NCI-H1694 treated with DMSO at 0.1 percent for 48 hours (cell line): ENCODE results near the gene CLCN3.
A peak's percentile ranks its signal among the peaks of the same experiment; 100 is the strongest.
"Not testable (repeated sequence)": the region's sequence is repeated elsewhere in the genome, so short reads cannot be mapped to it uniquely, and the experiment has no call there.

Source experiments
- DNase-seq: peaks from one replicate; lab custom pipeline; 2025; lab: John Stamatoyannopoulos, UW

CLCN3 gene

GRCh38 chr4:169657470-169658107, 37.2 kb downstream of the CLCN3 start:
- no peak for DNase-seq

- no peak for DNase-seq
These were observed 37.8 kb downstream of the CLCN3 start for GRCh38 chr4:169658196-169658595.

GRCh38 chr4:169658975-169659715, 38.8 kb downstream of the CLCN3 start:
- no peak for DNase-seq

- DNase-seq: peak; percentile 9
These were observed 39.6 kb downstream of the CLCN3 start for GRCh38 chr4:169659716-169660670.

- DNase-seq: no peak
These were observed 40.6 kb downstream of the CLCN3 start for GRCh38 chr4:169660929-169661328.

- DNase-seq: no peak
These were observed 41.4 kb downstream of the CLCN3 start for GRCh38 chr4:169661761-169662160.

GRCh38 chr4:169662206-169662605, 41.8 kb downstream of the CLCN3 start:
- DNase-seq: no peak

- no peak for DNase-seq
These were observed 43.0 kb downstream of the CLCN3 start for GRCh38 chr4:169663402-169663801.

GRCh38 chr4:169663831-169664230, 43.5 kb downstream of the CLCN3 start:
- DNase-seq: no peak

- no peak for DNase-seq
These were observed 44.2 kb downstream of the CLCN3 start for GRCh38 chr4:169664615-169665014.

- no peak for DNase-seq
These were observed 44.8 kb downstream of the CLCN3 start for GRCh38 chr4:169665046-169665737.

- DNase-seq: no peak
These were observed 47.8 kb downstream of the CLCN3 start for GRCh38 chr4:169668069-169668721.

- no peak for DNase-seq
These were observed 55.4 kb downstream of the CLCN3 start for GRCh38 chr4:169675825-169676224.

GRCh38 chr4:169677150-169677748, 56.9 kb downstream of the CLCN3 start:
- no peak for DNase-seq

- not testable (repeated sequence) for DNase-seq
These were observed 58.1 kb downstream of the CLCN3 start for GRCh38 chr4:169678486-169678885.

GRCh38 chr4:169678951-169679591, 58.7 kb downstream of the CLCN3 start:
- DNase-seq: not testable (repeated sequence)

GRCh38 chr4:169682372-169683047, 62.1 kb downstream of the CLCN3 start:
- no peak for DNase-seq

- DNase-seq: no peak
These were observed 69.3 kb downstream of the CLCN3 start for GRCh38 chr4:169689681-169690080.

- no peak for DNase-seq
These were observed 70.4 kb downstream of the CLCN3 start for GRCh38 chr4:169690787-169691186.

GRCh38 chr4:169698331-169698730, 78.0 kb downstream of the CLCN3 start:
- no peak for DNase-seq
